OCI-LY7 (cell line): ENCODE results near the gene FAM107B. TPM values are rescaled to one million over a fixed set of nuclear protein-coding genes. Genes with fewer than 3 reads are reported as not detected.

Experiments used
- BruUV-seq: library from RNA; stranded (reverse); fragments of 400-500 nt; replicated peaks from 2 replicates; lab custom pipeline; 2021; lab: Mats Ljungman, UMichigan
- CTCF ChIA-PET: fragments of 300-600 bp; sonication (Branson Sonifier 250); formaldehyde crosslinking; loops from one replicate; lab custom pipeline; 2022; ENCODE audit warnings: antibody characterized with exemption; ENCODE audit not compliant: unreplicated experiment; lab: Charles Lee
- POLR2A ChIA-PET: fragments of 300-600 bp; sonication (Branson Sonifier 250); formaldehyde crosslinking; loops from one replicate; lab custom pipeline; 2022; ENCODE audit warnings: antibody characterized with exemption; lab: Charles Lee
- DNase-seq: peaks from one replicate; pipeline ENCODE4 v3.0.0-alpha.2; 2015; ENCODE audit warnings: low spot score
- H2AFZ ChIP-seq: fragments of 200-600 bp; sonication (generic), shearing (Covaris generic); 2 replicates; pipeline ENCODE4 v1.6.1; 2014; ENCODE audit warnings: mild to moderate bottlenecking, antibody characterized with exemption, low read length, moderate library complexity
- H3K27ac ChIP-seq: fragments of 200-600 bp; sonication (generic); 2 replicates; pipeline ENCODE4 v1.5.1; 2014; ENCODE audit warnings: mixed run types, low read depth, mild to moderate bottlenecking, moderate library complexity, low read length, inconsistent platforms; ENCODE audit not compliant: poor library complexity, severe bottlenecking
- H3K36me3 ChIP-seq: fragments of 200-600 bp; sonication (generic); 2 replicates; pipeline ENCODE4 v1.6.1; 2014; ENCODE audit warnings: mild to moderate bottlenecking, antibody characterized with exemption, low read length, moderate library complexity, mixed read lengths; ENCODE audit not compliant: insufficient read depth
- H3K4me1 ChIP-seq: fragments of 200-600 bp; sonication (generic); 2 replicates; pipeline ENCODE4 v1.5.1; 2014; ENCODE audit warnings: mild to moderate bottlenecking, low read length; ENCODE audit not compliant: insufficient read depth, poor library complexity, severe bottlenecking
- H3K4me2 ChIP-seq: fragments of 200-600 bp; sonication (generic); 2 replicates; pipeline ENCODE4 v1.6.1; 2014; ENCODE audit warnings: mild to moderate bottlenecking, low read length
- H3K4me3 ChIP-seq: fragments of 200-600 bp; sonication (generic); 2 replicates; pipeline ENCODE4 v1.5.1; 2014; ENCODE audit warnings: mild to moderate bottlenecking, low read depth, low read length; ENCODE audit not compliant: poor library complexity, severe bottlenecking
- H3K79me2 ChIP-seq: fragments of 200-600 bp; sonication (generic); 2 replicates; pipeline ENCODE4 v1.6.1; 2016; ENCODE audit warnings: low read depth, mild to moderate bottlenecking, low read length, moderate library complexity, mixed read lengths; ENCODE audit not compliant: insufficient read depth
- H3K9me2 ChIP-seq: fragments of 200-600 bp; sonication (generic); 2 replicates; pipeline ENCODE4 v1.6.1; 2016; ENCODE audit warnings: mild to moderate bottlenecking, low read length, mixed read lengths; ENCODE audit not compliant: insufficient read depth
- H3K9me3 ChIP-seq: fragments of 200-600 bp; sonication (generic); 2 replicates; pipeline ENCODE4 v1.6.1; 2014; ENCODE audit warnings: mild to moderate bottlenecking, mixed run types, low read length, mixed read lengths
- H4K20me1 ChIP-seq: fragments of 200-600 bp; sonication (generic); 2 replicates; pipeline ENCODE4 v1.6.1; 2014; ENCODE audit warnings: mild to moderate bottlenecking, antibody characterized with exemption, low read length, moderate library complexity, mixed read lengths; ENCODE audit not compliant: insufficient read depth
- EZH2phosphoT487 ChIP-seq: fragments of 200-600 bp; sonication (generic); IDR thresholded peaks from 2 replicates; pipeline ENCODE4 v1.6.1; 2018; ENCODE audit warnings: low read depth, borderline replicate concordance, mild to moderate bottlenecking, mixed run types, antibody characterized with exemption, low read length, moderate library complexity, mixed read lengths
- intact Hi-C: fragments of 100-400 bp; cut with micrococcal nuclease; formaldehyde crosslinking; loops from one replicate; pipeline ENCODE4 v1.10.0; 2022; ENCODE audit not compliant: unreplicated experiment
- total RNA-seq, 2 experiments: library from RNA; depleted of rRNA in 1 of 2; stranded (reverse); fragments of >200 nt in 1 of 2; shearing (Covaris generic) in 1 of 2; gene quantifications; 2 replicates each; pipeline ENCODE4 v1.2.3, GENCODE V29; 2014 to 2022
- TF ChIP-seq, protein P1 (sequence below): fragments of 200-600 bp; sonication (generic); conservative IDR thresholded peaks from 2 replicates; pipeline ENCODE4 v1.5.1; 2014; ENCODE audit warnings: mild to moderate bottlenecking, antibody characterized with exemption, low read length, moderate library complexity, mixed read lengths

FAM107B gene
- total RNA-seq, 2 experiments from 2014 or later: 114 to 398 TPM

DNA sequence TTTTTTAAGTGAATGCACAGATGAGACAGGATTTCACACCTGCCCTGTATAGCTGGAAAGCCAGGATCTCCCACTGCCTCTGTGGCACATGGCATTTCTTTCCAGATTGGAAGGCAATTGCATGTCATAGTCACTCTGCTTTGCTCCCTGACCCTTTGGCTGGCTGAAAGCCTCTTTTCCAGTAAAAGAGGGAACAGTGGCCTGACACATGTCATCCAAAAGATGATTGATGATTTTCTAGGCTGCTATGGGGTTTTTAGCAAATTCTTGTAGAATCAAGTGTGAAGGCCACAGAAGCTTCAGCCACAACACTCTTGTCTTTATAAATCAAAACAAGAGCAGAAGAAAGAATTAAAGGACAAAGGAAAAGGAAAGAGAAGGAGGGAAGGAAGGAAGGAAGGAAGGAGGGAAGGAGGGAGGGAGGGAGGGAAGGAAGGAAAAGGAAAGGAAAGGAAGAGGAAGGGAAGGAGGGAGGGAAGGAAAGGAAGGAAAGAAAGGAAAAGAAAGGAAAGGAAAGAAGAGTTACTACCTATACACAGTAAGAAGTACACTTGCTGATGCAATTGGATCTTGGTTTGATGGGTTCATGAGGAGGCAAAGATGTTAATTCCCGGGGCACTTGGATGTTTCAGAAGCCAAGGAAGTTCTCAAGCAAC, 285.0 kb downstream of the FAM107B start:
- H3K79me2 ChIP-seq: no peaks in the 10 kb centered on the region
- H3K4me3 ChIP-seq: no peak overlapping the region
- intact Hi-C loops: loop anchor here (10.0 kb wide), 1 partner anchor 415 kb away; no protein-coding TSS in a partner anchor
- H3K9me3 ChIP-seq: no peaks in the 10 kb centered on the region
- TF ChIP-seq, protein P1, sequence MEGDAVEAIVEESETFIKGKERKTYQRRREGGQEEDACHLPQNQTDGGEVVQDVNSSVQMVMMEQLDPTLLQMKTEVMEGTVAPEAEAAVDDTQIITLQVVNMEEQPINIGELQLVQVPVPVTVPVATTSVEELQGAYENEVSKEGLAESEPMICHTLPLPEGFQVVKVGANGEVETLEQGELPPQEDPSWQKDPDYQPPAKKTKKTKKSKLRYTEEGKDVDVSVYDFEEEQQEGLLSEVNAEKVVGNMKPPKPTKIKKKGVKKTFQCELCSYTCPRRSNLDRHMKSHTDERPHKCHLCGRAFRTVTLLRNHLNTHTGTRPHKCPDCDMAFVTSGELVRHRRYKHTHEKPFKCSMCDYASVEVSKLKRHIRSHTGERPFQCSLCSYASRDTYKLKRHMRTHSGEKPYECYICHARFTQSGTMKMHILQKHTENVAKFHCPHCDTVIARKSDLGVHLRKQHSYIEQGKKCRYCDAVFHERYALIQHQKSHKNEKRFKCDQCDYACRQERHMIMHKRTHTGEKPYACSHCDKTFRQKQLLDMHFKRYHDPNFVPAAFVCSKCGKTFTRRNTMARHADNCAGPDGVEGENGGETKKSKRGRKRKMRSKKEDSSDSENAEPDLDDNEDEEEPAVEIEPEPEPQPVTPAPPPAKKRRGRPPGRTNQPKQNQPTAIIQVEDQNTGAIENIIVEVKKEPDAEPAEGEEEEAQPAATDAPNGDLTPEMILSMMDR: no peak
- TF ChIP-seq EZH2phosphoT487: no peak
- no peaks in the 10 kb centered on the region for H4K20me1 ChIP-seq
- ChIA-PET CTCF (no interaction called here), POLR2A (interaction anchor here (0.6 to 1.1 kb wide), 3 partner anchors 20 to 400 kb away, joined by 3 to 5 read pairs (median 4); no protein-coding TSS in a partner anchor)
- H2AFZ ChIP-seq: no peak overlapping the region
- H3K36me3 ChIP-seq: no peaks in the 10 kb centered on the region
- no peaks in the 10 kb centered on the region for H3K4me1 ChIP-seq
- H3K9me2 ChIP-seq: no peaks in the 10 kb centered on the region
- H3K4me2 ChIP-seq: no peak overlapping the region
- no peak overlapping the region for H3K27ac ChIP-seq
- DNase-seq: no peak
- BruUV-seq: no TSS peak

DNA sequence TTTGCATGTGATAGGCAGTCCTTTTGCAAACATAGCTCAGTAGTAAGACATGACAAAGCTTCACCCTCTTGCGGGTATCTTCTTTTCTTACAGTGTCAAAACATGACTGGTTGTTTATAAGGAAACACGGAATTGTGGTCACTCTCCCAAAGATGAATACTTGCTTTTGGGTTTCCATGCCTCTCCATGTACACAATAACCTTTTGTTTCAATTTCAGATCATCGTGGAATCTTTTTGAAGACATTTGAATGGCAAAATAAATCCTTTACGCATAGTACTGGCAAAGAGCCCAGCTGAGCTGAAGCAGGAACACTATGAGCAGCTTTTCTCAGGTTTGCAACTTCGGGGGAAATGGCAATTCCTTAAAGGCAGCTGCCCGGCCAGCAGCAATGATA, 287.2 kb downstream of the FAM107B start:
- H2AFZ ChIP-seq: no peak overlapping the region
- no peaks in the 10 kb centered on the region for H3K9me3 ChIP-seq
- no peaks in the 10 kb centered on the region for H3K79me2 ChIP-seq
- H3K4me2 ChIP-seq: no peak overlapping the region
- no peak overlapping the region for H3K4me3 ChIP-seq
- H3K36me3 ChIP-seq: no peaks in the 10 kb centered on the region
- ChIA-PET POLR2A (interaction anchor here (0.7 to 1.6 kb wide), 2 partner anchors 10 to 1106 kb away, joined by 4 to 11 read pairs; no protein-coding TSS in a partner anchor), CTCF (no interaction called here)
- no peaks in the 10 kb centered on the region for H3K4me1 ChIP-seq
- DNase-seq: no peak
- no peak overlapping the region for H3K27ac ChIP-seq
- no peaks in the 10 kb centered on the region for H3K9me2 ChIP-seq
- TF ChIP-seq EZH2phosphoT487: no peak
- TF ChIP-seq, protein P1: no peak
- no peaks in the 10 kb centered on the region for H4K20me1 ChIP-seq
- BruUV-seq: no TSS peak
- intact Hi-C loops: no loop called here
